Natural killer cell (primary cell): ENCODE results near the gene ITPKB. TPM values are rescaled to one million over a fixed set of nuclear protein-coding genes. Genes with fewer than 3 reads are reported as not detected.
A peak's percentile ranks its signal among the peaks of the same experiment; 100 is the strongest.

Experiments
- ATAC-seq, 3 donors: fragments of 150-1000 bp in 2 of 3; fragments of 200-7000 bp in 1 of 3; cut with Tn5 transposase; 1 replicate in 1 of 3; 2 replicates in 2 of 3; pipeline ENCODE4 v1.10.0; 2021; ENCODE audit warnings: mild to moderate bottlenecking in 2 of 3, moderate library complexity in 2 of 3
- DNase-seq, 2 donors: peaks; one replicate each; pipeline versions ENCODE4 v3.0.0 to v3.0.0-alpha.2; 2013 to 2021; ENCODE audit warnings: mixed read lengths in 1 of 2
- H3K27ac ChIP-seq: one replicate; pipeline ENCODE4 v1.5.1; 2013; ENCODE audit warnings: mild to moderate bottlenecking, low read length
- H3K27me3 ChIP-seq: one replicate; pipeline ENCODE4 v1.6.1; 2013; ENCODE audit warnings: low read length; ENCODE audit not compliant: control insufficient read depth, insufficient read depth
- H3K36me3 ChIP-seq: one replicate; pipeline ENCODE4 v1.6.1; 2013; ENCODE audit warnings: low read length; ENCODE audit not compliant: control insufficient read depth, insufficient read depth
- H3K4me1 ChIP-seq: one replicate; pipeline ENCODE4 v1.6.1; 2013; ENCODE audit warnings: low read length; ENCODE audit not compliant: control insufficient read depth, insufficient read depth
- H3K4me3 ChIP-seq: one replicate; pipeline ENCODE4 v1.5.1; 2013; ENCODE audit warnings: low read length
- H3K9me3 ChIP-seq: one replicate; pipeline ENCODE4 v1.6.1; 2013; ENCODE audit warnings: low read length; ENCODE audit not compliant: control insufficient read depth, insufficient read depth
- H3K27ac Mint-ChIP-seq, 2 donors: one replicate each; pipeline ENCODE4 v1.8.0; 2022; ENCODE audit warnings: mild to moderate bottlenecking in 2 of 2, mixed read lengths in 2 of 2, moderate library complexity in 1 of 2
- H3K27me3 Mint-ChIP-seq, 2 donors: one replicate each; pipeline ENCODE4 v1.8.0; 2022; ENCODE audit warnings: low read depth in 2 of 2, mixed read lengths in 2 of 2
- H3K36me3 Mint-ChIP-seq: one replicate; pipeline ENCODE4 v1.8.0; 2022; ENCODE audit warnings: mixed read lengths
- H3K4me1 Mint-ChIP-seq, 2 donors: one replicate each; pipeline ENCODE4 v1.8.0; 2022; ENCODE audit warnings: mixed read lengths in 2 of 2
- H3K4me3 Mint-ChIP-seq: one replicate; pipeline ENCODE4 v1.8.0; 2022; ENCODE audit warnings: mild to moderate bottlenecking, moderate library complexity, mixed read lengths
- H3K9me3 Mint-ChIP-seq, 2 donors: one replicate each; pipeline ENCODE4 v1.8.0; 2022; ENCODE audit warnings: mixed read lengths in 2 of 2
- WGBS: methylation state at CpG from one replicate; pipeline ENCODE4 v1.1.7; 2013; ENCODE audit warnings: missing lambda C conversion rate; ENCODE audit not compliant: insufficient coverage; 5-methylcytosine and 5-hydroxymethylcytosine counted together
- intact Hi-C: fragments of 100-400 bp; cut with micrococcal nuclease; formaldehyde crosslinking; loops from one replicate; pipeline ENCODE4 v1.14.2; 2022
- total RNA-seq, 4 donors: library from RNA; stranded (reverse); fragments of 120-200 nt in 1 of 4; gene quantifications; one replicate each; pipeline versions ENCODE4 v1.2.3 to v1.2.4, GENCODE V29; 2013 to 2022
- TF ChIP-seq, protein P1 (sequence below): fragments of 200-600 bp; IDR thresholded peaks from one replicate; pipeline ENCODE4 v1.8.0; 2022; ENCODE audit warnings: antibody characterized with exemption

Gene ITPKB
- total RNA-seq, 3 donors from 2014 or later (not counting 1 experiment from before 2014, with no cell fraction given): 92.2 to 133 (median 99.0) TPM

DNA sequence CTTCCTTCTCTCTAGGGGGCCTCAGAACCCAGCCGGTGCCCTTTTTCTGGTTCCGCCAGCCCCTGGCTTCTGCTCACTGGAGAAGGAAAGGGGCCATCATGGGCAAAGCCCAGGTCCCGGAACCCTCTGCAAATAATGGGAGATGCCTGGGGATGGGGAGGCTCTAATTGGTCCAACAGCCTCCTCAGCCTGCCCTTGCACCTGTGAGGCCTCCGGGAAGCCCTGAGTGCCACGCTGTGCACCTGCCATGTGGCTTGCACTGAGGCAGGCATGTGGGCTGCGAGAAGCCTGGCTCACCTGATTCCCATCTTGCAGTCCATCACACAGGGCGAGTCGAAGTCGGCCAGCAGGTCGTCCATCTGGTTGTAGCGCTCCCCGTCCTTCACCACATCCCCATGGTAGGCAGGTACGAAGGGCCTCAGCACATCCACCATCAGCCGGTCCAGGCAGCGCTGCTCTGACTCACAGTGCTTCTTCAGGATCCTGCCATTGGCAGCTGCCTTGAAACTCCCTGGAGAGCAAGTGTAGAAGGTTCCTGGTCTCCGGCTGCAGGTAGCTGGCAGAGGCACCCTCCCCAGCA is 92.1 kb downstream of the ITPKB start:
- H3K27ac ChIP-seq: no peak overlapping the region
- H3K27me3 ChIP-seq: no peaks in the 10 kb centered on the region
- intact Hi-C loops: no loop called here
- no peaks in the 10 kb centered on the region for H3K9me3 ChIP-seq
- peaks cover 54% of the 10 kb centered on the region for H3K4me1 ChIP-seq
- Mint-ChIP-seq H3K4me3 (no peak overlapping the region), H3K36me3 (no peaks in the 10 kb centered on the region), H3K9me3 (no peaks in the 10 kb centered on the region), H3K27ac (peak overlapping the region; percentile 38 to 85), H3K4me1 (peaks cover 43 to 48% of the 10 kb centered on the region in 2 donors), H3K27me3 (no peaks in the 10 kb centered on the region)
- H3K4me3 ChIP-seq: no peak overlapping the region
- 97% methylated on average over 16 of the region's 16 CpGs for WGBS
- TF ChIP-seq, protein P1, sequence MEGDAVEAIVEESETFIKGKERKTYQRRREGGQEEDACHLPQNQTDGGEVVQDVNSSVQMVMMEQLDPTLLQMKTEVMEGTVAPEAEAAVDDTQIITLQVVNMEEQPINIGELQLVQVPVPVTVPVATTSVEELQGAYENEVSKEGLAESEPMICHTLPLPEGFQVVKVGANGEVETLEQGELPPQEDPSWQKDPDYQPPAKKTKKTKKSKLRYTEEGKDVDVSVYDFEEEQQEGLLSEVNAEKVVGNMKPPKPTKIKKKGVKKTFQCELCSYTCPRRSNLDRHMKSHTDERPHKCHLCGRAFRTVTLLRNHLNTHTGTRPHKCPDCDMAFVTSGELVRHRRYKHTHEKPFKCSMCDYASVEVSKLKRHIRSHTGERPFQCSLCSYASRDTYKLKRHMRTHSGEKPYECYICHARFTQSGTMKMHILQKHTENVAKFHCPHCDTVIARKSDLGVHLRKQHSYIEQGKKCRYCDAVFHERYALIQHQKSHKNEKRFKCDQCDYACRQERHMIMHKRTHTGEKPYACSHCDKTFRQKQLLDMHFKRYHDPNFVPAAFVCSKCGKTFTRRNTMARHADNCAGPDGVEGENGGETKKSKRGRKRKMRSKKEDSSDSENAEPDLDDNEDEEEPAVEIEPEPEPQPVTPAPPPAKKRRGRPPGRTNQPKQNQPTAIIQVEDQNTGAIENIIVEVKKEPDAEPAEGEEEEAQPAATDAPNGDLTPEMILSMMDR: no peak
- peaks cover 53% of the 10 kb centered on the region for H3K36me3 ChIP-seq
- DNase-seq (no peak), ATAC-seq (no peak)

DNA sequence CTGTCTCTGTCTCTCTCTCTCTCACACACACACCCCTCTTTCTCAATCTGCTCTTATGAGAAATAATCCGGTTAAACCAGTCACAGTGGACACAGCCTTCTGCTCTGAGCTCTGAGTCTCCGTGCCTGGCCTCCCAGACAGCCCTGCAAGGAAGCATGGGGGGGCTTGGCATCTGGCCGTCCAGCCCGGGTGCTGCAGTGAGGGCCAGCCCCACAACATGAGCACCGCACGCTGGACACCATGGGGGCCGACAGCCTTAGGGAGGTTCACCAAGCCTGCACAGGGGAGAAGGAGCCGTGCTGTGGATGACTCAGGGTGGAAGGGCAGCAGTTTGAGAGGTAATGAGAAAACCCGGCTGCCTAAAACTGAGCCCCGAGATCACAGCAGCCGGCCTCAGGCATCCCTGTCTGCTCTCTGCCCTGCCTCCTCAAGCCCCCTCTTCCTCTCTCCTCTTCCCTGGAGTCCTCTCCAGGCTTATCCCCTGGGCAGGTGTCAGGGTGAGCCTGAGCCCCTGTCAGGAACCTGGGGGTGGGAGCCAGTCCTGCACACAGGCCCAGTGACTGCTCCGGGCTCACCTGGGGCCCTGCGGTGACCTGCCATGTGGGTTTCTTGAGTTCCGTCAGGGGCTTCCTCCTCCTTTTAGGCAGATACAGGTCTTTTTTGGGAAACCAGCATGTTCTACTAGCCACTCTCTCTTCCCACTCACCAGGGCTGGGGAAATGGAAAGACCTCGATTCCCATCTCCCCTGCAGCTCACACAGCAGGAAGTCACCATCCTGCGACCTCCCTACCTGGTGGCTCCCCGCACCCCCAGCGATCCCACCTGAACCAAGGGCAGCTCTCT is 92.8 kb downstream of the ITPKB start:
- no peaks in the 10 kb centered on the region for H3K9me3 Mint-ChIP-seq
- TF ChIP-seq, protein P1: no peak
- peaks cover 43 to 48% of the 10 kb centered on the region in 2 donors for H3K4me1 Mint-ChIP-seq
- no peaks in the 10 kb centered on the region for H3K36me3 Mint-ChIP-seq
- H3K27ac Mint-ChIP-seq: peak overlapping the region; percentile 65 to 85
- H3K27me3 Mint-ChIP-seq: no peaks in the 10 kb centered on the region
- Histone ChIP-seq H3K27me3 (no peaks in the 10 kb centered on the region), H3K4me3 (no peak overlapping the region), H3K27ac (no peak overlapping the region), H3K9me3 (no peaks in the 10 kb centered on the region), H3K4me1 (peaks cover 54% of the 10 kb centered on the region), H3K36me3 (peaks cover 60% of the 10 kb centered on the region)
- ATAC-seq (no peak), DNase-seq (no peak)
- H3K4me3 Mint-ChIP-seq: no peak overlapping the region
- intact Hi-C loops: no loop called here
- WGBS: 94% methylated on average over 18 of the region's 18 CpGs

DNA sequence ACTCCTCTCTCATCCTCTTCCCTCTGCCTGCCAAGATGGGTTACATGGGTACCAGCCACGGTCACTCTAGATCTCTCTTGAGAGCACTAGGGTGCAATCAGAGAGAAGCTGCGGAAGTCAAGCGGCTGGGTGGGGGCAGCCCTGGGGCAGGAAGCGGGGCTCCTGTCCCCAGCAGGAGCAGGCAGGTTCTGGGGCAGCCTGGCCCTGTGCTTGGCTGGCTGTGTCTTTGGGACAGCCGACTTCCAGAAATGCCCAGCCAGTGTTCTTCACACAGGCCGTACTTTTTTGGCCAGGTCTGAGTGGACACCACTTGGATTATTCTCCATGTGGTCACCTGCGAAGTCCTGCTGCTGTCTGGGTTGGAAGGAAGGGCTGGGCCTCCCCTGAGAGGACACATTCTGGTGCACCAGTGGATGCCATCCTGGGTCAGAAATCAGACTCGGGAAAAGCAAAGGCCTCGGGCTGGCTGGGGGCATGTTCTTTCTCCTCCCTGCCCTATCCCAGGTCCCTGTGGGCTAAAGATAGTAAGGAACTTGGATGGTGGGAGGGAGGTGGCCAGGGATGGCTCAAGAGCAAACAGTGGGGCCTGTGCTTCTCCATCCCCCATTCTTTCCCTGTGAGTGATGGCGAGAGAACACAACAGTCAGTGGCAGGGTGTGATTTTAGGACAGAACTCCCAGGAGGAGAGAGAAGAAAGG is 93.7 kb downstream of the ITPKB start:
- Histone ChIP-seq H3K36me3 (peaks cover 67% of the 10 kb centered on the region), H3K27me3 (no peaks in the 10 kb centered on the region), H3K4me3 (no peak overlapping the region), H3K9me3 (no peaks in the 10 kb centered on the region), H3K27ac (no peak overlapping the region), H3K4me1 (peaks cover 51% of the 10 kb centered on the region)
- 86% methylated on average over 9 of the region's 10 CpGs for WGBS
- Mint-ChIP-seq H3K4me3 (no peak overlapping the region), H3K27ac (peak overlapping the region; percentile 65 to 85), H3K27me3 (no peaks in the 10 kb centered on the region), H3K36me3 (no peaks in the 10 kb centered on the region), H3K4me1 (peaks cover 41 to 43% of the 10 kb centered on the region in 2 donors), H3K9me3 (no peaks in the 10 kb centered on the region)
- intact Hi-C loops: no loop called here
- TF ChIP-seq, protein P1: no peak
- DNase-seq (peak in 1 of 2 donors; percentile 51), ATAC-seq (no peak)
